Cardiac muscle cell (in vitro differentiated cells and primary cell): ENCODE data around the gene MIEF1. TPM values are rescaled to one million over a fixed set of nuclear protein-coding genes. Genes with fewer than 3 reads are reported as not detected.

ENCODE experiments used
- DNase-seq, 2 donors: peaks; one replicate each; pipeline versions ENCODE4 v3.0.0 to v3.0.0-alpha.2; 2010 to 2017; ENCODE audit warnings: low read depth in 1 of 2, low spot score in 1 of 2
- H3K27ac ChIP-seq: fragments of 200-600 bp; sonication (generic); 2 replicates; pipeline ENCODE4 v1.5.1; 2016
- H3K27me3 ChIP-seq: fragments of 200-600 bp; sonication (generic); 2 replicates; pipeline ENCODE4 v1.6.0; 2016; ENCODE audit warnings: control low read depth
- H3K36me3 ChIP-seq: fragments of 200-600 bp; sonication (generic); 2 replicates; pipeline ENCODE4 v1.5.1; 2016; ENCODE audit warnings: control low read depth
- H3K4me1 ChIP-seq: fragments of 200-600 bp; sonication (generic); 2 replicates; pipeline ENCODE4 v1.8.1; 2017; ENCODE audit warnings: low read depth, mild to moderate bottlenecking, mixed run types
- H3K4me3 ChIP-seq: fragments of 200-600 bp; sonication (generic); 2 replicates; pipeline ENCODE4 v1.5.1; 2016; ENCODE audit warnings: mild to moderate bottlenecking
- H3K9me3 ChIP-seq: fragments of 200-600 bp; sonication (generic); 2 replicates; pipeline ENCODE4 v1.5.1; 2017; ENCODE audit warnings: low read depth, mild to moderate bottlenecking, control low read depth
- polyA plus RNA-seq: library from polyadenylated mRNA; unstranded; fragments of >200 nt; fragmentation: Nextera tagmentation; extraction: Ambion mirVana; gene quantifications from 2 replicates; pipeline ENCODE4 v1.2.1, GENCODE V29; 2016
- total RNA-seq: library from RNA; depleted of rRNA; stranded (reverse); fragments of >200 nt; gene quantifications from 2 replicates; pipeline ENCODE4 v1.2.3, GENCODE V29; 2016
- TF ChIP-seq, protein P1 (sequence below): IDR thresholded peaks from 2 replicates; pipeline ENCODE4 v1.5.1; 2012; ENCODE audit warnings: low read depth, mild to moderate bottlenecking, low read length

MIEF1 gene
- total and polyA plus RNA-seq, 2 experiments from 2014 or later, result 29.1 to 31.2 TPM

DNA sequence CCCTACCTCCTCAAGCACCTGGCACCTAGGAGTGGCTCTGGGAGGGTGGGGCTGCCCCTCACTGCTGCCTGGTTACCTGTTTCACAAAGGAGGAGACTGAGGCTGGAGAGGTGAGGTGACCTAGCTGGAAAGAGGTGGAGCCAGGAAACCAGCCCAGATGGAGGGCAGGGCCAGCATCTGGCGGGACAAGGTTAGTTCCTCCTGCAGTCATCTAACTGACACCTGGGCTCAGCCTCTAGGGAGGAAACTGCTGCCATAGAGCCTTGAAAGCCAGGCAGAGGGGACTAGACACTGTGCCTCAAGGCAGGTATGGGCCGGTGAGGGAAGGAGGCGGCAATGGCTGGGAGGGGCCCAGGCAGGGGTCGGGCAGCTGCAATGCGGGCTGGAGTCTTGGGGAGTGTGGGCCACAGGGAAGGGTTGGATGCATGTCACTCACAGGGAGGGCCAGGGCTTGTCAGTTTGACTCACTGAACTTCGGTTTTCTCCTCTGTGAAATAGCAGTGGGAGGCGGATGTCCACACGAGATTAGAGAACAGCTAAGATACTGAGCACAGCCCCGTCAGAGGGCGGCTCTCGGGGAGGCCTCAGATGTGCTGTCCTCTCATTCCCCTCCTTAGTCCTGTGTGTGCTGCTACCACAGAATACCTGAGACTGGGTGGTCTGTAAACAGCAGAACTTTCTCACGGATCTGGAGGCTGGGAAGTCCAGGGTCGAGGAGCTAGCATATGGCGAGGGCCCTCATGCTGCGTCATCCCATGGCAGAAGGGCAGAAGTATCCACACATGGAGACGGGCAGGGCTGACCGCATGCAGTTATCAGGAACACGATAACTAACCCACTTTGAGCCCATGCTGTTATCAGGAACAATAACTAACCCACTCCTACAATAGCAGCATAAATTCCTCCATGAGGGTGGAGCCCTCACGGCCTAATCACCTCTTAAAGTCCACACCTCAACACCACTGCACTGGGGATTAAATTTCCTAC is 29.2 kb upstream of the MIEF1 start:
- DNase-seq, result peak; percentile 18 to 80
- peak overlapping the region; percentile 69 for H3K27ac ChIP-seq
- peaks cover 61% of the 10 kb centered on the region for H3K4me1 ChIP-seq
- TF ChIP-seq, protein P1, sequence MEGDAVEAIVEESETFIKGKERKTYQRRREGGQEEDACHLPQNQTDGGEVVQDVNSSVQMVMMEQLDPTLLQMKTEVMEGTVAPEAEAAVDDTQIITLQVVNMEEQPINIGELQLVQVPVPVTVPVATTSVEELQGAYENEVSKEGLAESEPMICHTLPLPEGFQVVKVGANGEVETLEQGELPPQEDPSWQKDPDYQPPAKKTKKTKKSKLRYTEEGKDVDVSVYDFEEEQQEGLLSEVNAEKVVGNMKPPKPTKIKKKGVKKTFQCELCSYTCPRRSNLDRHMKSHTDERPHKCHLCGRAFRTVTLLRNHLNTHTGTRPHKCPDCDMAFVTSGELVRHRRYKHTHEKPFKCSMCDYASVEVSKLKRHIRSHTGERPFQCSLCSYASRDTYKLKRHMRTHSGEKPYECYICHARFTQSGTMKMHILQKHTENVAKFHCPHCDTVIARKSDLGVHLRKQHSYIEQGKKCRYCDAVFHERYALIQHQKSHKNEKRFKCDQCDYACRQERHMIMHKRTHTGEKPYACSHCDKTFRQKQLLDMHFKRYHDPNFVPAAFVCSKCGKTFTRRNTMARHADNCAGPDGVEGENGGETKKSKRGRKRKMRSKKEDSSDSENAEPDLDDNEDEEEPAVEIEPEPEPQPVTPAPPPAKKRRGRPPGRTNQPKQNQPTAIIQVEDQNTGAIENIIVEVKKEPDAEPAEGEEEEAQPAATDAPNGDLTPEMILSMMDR, result no peak
- H3K27me3 ChIP-seq, result no peaks in the 10 kb centered on the region
- H3K9me3 ChIP-seq, result no peaks in the 10 kb centered on the region
- H3K4me3 ChIP-seq, result no peak overlapping the region
- no peaks in the 10 kb centered on the region for H3K36me3 ChIP-seq

DNA sequence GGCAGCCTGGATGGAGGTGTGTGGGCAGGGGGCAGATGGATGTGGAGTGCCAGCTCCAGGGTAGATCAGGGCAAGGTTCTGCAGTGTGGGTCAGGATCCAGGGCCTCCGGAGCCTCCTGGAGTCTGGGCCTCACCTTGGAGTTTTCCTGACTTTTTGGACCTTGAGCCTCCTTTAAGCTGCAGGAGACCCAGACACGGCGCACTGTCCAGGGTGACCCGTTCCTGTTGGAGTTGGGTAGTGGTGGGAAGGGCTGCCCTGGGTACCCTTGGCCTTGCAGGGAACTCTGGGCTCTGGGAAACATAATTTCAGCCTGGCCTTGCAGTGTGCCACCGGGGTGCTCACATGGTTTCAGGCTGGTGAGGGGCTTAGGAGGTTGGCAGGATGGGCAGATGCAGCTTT is 28.2 kb upstream of the MIEF1 start:
- H3K4me1 ChIP-seq, result peaks cover 58% of the 10 kb centered on the region
- peak overlapping the region; percentile 69 for H3K27ac ChIP-seq
- TF ChIP-seq, protein P1, result no peak

DNA sequence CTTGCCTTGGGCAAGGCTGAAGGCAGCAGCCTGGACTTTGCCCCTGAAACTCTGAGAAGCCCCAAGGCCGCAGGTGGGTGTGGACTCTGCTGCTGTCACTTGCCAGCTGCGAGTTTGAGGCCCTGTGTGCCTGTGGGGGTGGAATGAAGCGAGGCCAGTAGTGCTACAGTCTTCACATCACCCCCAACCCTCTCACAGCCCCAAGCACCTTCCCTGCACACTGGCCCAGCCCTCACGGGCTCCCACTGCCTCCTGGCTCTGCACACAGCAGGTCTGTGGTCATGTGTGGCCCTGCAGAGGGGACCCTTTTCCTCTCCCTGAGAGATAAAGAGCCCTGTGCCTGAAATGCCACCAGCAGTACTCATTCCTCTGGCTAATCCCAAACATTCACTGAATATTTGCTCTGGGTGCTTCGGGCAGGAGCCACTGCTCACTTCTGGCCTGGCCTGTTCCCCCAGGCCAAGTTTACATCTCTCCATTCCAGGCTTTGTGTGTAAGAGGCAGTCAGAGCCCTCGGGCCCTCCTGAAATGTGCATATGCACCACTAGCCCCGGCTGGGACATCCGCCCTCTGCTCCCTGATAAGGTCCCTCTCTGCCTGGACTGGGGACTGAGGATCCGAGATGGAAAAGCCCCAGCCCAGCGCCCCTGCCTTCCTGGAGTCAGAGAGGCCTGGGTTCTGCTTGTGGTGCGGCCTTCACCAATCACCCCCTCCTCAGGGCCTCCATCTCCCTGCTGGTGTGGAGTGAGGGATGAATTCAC is 27.6 kb upstream of the MIEF1 start:
- Histone ChIP-seq H3K27ac (peak overlapping the region; percentile 69), H3K4me3 (no peak overlapping the region), H3K36me3 (no peaks in the 10 kb centered on the region), H3K27me3 (no peaks in the 10 kb centered on the region), H3K9me3 (no peaks in the 10 kb centered on the region), H3K4me1 (peaks cover 53% of the 10 kb centered on the region)
- TF ChIP-seq, protein P1, result no peak
- peak in 1 of 2 donors; percentile 25 for DNase-seq

More for the DNA sequence above, 28.2 kb upstream of the MIEF1 start:
- H3K4me3 ChIP-seq, result no peak overlapping the region
- no peak for DNase-seq
- no peaks in the 10 kb centered on the region for H3K27me3 ChIP-seq
- no peaks in the 10 kb centered on the region for H3K36me3 ChIP-seq
- H3K9me3 ChIP-seq, result no peaks in the 10 kb centered on the region

DNA sequence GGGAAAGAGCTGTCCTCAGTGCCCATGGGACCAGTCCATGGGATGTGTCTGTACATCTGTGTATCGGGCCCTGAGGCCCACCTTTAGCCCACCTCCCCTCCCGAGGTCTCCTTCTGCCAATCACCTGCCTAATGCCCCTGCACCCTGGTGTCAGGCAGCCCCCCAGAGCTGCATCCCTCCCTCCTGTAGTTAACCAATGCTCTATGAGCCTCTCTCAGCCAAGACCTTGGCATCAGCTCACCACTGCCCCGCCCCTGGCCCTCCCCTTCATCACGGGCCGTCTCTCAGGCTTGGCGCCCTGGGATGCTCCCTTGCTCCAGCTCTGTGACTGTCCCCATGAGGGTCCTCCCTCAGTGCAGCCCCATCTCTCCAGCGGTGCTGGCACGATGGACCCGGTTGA is 26.8 kb upstream of the MIEF1 start:
- no peak for DNase-seq
- peaks cover 45% of the 10 kb centered on the region for H3K4me1 ChIP-seq
- H3K4me3 ChIP-seq, result no peak overlapping the region
- TF ChIP-seq, protein P1, result no peak
- H3K9me3 ChIP-seq, result no peaks in the 10 kb centered on the region
- no peak overlapping the region for H3K27ac ChIP-seq
- no peaks in the 10 kb centered on the region for H3K36me3 ChIP-seq
- H3K27me3 ChIP-seq, result no peaks in the 10 kb centered on the region

DNA sequence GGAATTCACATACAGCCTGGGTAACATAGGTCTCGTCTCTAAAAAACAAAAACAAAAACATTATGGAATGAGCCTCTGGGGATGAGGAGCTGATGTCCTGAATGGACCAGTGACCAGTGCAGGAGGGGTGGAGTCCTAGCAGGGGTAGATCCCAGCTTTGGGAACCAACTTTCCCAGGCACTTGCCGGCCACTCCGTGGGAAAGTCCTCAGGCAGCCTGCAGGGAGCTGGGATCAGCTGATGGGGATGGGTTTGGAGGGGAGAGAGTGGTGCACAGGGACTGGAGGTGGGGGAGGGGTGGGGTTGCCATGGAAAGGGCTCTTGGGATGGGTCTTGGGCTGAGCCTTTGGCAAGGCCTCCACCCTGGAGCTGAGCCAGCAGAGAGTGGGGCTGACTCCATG is 26.2 kb upstream of the MIEF1 start:
- Histone ChIP-seq H3K27ac (no peak overlapping the region), H3K4me1 (peaks cover 39% of the 10 kb centered on the region), H3K36me3 (no peaks in the 10 kb centered on the region), H3K4me3 (no peak overlapping the region), H3K9me3 (no peaks in the 10 kb centered on the region), H3K27me3 (no peaks in the 10 kb centered on the region)
- DNase-seq, result no peak
- TF ChIP-seq, protein P1, result no peak
